Measurements from ENCODE around the gene UBL7. TPM values are rescaled to one million over a fixed set of nuclear protein-coding genes. Genes with fewer than 3 reads are reported as not detected.

The UBL7 gene
- polyA plus RNA-seq, 1 donor from 2014 or later, result 70.7 TPM

- no peaks in the 10 kb centered on the region for H4K20me1 ChIP-seq (ENCODE audit: insufficient read depth)
- H3F3A ChIP-seq (ENCODE audit: insufficient read depth, low read length, poor library complexity, severe bottlenecking), result no peaks in the 10 kb centered on the region
- H2AFZ ChIP-seq (ENCODE audit: low read depth, low read length), result no peak overlapping the region
- no peak overlapping the region for H3K9ac ChIP-seq (ENCODE audit: low read length)
- H3K4me2 ChIP-seq (ENCODE audit: low read length), result no peak overlapping the region
- H3K79me2 ChIP-seq (replicated peaks; ENCODE audit: insufficient read depth, low read length), result no peaks in the 10 kb centered on the region
- H3K9me2 ChIP-seq (ENCODE audit: insufficient read depth, low read length), result no peaks in the 10 kb centered on the region
- no peaks in the 10 kb centered on the region for H3K9me3 ChIP-seq (ENCODE audit: low read length)
- TF ChIP-seq, protein P1, sequence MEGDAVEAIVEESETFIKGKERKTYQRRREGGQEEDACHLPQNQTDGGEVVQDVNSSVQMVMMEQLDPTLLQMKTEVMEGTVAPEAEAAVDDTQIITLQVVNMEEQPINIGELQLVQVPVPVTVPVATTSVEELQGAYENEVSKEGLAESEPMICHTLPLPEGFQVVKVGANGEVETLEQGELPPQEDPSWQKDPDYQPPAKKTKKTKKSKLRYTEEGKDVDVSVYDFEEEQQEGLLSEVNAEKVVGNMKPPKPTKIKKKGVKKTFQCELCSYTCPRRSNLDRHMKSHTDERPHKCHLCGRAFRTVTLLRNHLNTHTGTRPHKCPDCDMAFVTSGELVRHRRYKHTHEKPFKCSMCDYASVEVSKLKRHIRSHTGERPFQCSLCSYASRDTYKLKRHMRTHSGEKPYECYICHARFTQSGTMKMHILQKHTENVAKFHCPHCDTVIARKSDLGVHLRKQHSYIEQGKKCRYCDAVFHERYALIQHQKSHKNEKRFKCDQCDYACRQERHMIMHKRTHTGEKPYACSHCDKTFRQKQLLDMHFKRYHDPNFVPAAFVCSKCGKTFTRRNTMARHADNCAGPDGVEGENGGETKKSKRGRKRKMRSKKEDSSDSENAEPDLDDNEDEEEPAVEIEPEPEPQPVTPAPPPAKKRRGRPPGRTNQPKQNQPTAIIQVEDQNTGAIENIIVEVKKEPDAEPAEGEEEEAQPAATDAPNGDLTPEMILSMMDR (IDR thresholded peaks at IDR 0.05; ENCODE audit: poor library complexity, severe bottlenecking), result no peak
- TF ChIP-seq POLR2AphosphoS5 (IDR thresholded peaks at IDR 0.05) (no peak), MXI1 (conservative IDR thresholded peaks at IDR 0.05; ENCODE audit: poor library complexity, severe bottlenecking) (no peak), EP300 (conservative IDR thresholded peaks at IDR 0.05; ENCODE audit: poor library complexity, severe bottlenecking) (no peak), SMC3 (conservative IDR thresholded peaks at IDR 0.05; ENCODE audit: poor library complexity) (no peak), RAD21 (conservative IDR thresholded peaks at IDR 0.05) (no peak), TAF1 (IDR thresholded peaks at IDR 0.05; ENCODE audit: low read depth) (no peak), EZH2 (IDR thresholded peaks at IDR 0.05; ENCODE audit: borderline replicate concordance, insufficient read depth, low read length, poor library complexity, severe bottlenecking) (no peak), REST (IDR thresholded peaks at IDR 0.05; ENCODE audit: borderline replicate concordance) (no peak)
- no peaks in the 10 kb centered on the region for H3K36me3 ChIP-seq (ENCODE audit: insufficient read depth, low read length)
- H3K27ac ChIP-seq (ENCODE audit: low read length), result no peak overlapping the region
- H3K4me3 ChIP-seq (ENCODE audit: low read length), result no peak overlapping the region
- no peaks in the 10 kb centered on the region for H3K27me3 ChIP-seq (ENCODE audit: insufficient read depth, low read depth, low read length)
Observed at GRCh38 chr15:74411686-74412085, 49.3 kb downstream of the UBL7 start.

DNA sequence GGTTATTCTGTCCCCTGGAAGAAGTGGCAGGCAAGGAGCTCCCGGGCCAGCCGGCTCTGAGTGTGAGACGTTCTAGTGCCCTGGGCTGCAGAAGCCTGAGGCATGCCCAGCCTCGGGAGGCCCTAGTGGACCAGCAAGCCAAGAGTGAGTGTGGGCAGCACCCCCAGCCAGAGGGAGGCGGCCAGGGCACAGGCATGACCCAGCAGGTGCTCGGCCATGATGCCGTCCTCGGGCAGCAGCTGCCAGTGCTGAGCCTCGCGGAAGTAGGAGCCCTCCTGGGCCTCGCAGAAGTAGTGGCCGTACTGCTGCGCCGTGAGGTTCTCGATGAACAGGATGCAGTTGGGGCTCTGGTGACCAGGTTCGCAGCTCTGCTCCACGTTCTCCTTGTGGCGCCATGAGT is 50.5 kb downstream of the UBL7 start:
- H4K20me1 ChIP-seq (ENCODE audit: insufficient read depth), result no peaks in the 10 kb centered on the region
- no peak overlapping the region for H2AFZ ChIP-seq (ENCODE audit: low read depth, low read length)
- no peaks in the 10 kb centered on the region for H3K27me3 ChIP-seq (ENCODE audit: insufficient read depth, low read depth, low read length)
- no peak overlapping the region for H3K9ac ChIP-seq (ENCODE audit: low read length)
- H3K27ac ChIP-seq (ENCODE audit: low read length), result no peak overlapping the region
- H3K9me2 ChIP-seq (ENCODE audit: insufficient read depth, low read length), result no peaks in the 10 kb centered on the region
- H3K4me2 ChIP-seq (ENCODE audit: low read length), result no peak overlapping the region
- TF ChIP-seq TAF1 (IDR thresholded peaks at IDR 0.05; ENCODE audit: low read depth) (no peak), MXI1 (conservative IDR thresholded peaks at IDR 0.05; ENCODE audit: poor library complexity, severe bottlenecking) (no peak), REST (IDR thresholded peaks at IDR 0.05; ENCODE audit: borderline replicate concordance) (no peak), EP300 (conservative IDR thresholded peaks at IDR 0.05; ENCODE audit: poor library complexity, severe bottlenecking) (no peak), EZH2 (IDR thresholded peaks at IDR 0.05; ENCODE audit: borderline replicate concordance, insufficient read depth, low read length, poor library complexity, severe bottlenecking) (no peak), SMC3 (conservative IDR thresholded peaks at IDR 0.05; ENCODE audit: poor library complexity) (no peak), RAD21 (conservative IDR thresholded peaks at IDR 0.05) (no peak)
- TF ChIP-seq, protein P1 (IDR thresholded peaks at IDR 0.05; ENCODE audit: poor library complexity, severe bottlenecking), result no peak
- H3K9me3 ChIP-seq (ENCODE audit: low read length), result no peaks in the 10 kb centered on the region
- H3K79me2 ChIP-seq (replicated peaks; ENCODE audit: insufficient read depth, low read length), result no peaks in the 10 kb centered on the region
- no peak overlapping the region for H3K4me3 ChIP-seq (ENCODE audit: low read length)
- H3F3A ChIP-seq (ENCODE audit: insufficient read depth, low read length, poor library complexity, severe bottlenecking), result no peaks in the 10 kb centered on the region
- H3K36me3 ChIP-seq (ENCODE audit: insufficient read depth, low read length), result no peaks in the 10 kb centered on the region

All from neural cell (in vitro differentiated cells).